ENCODE measurements around the gene PPA1. TPM values are rescaled to one million over a fixed set of nuclear protein-coding genes. Genes with fewer than 3 reads are reported as not detected.
"Not testable (repeated sequence)": the region's sequence is repeated elsewhere in the genome, so short reads cannot be mapped to it uniquely, and the experiment has no call there.

Gene PPA1
- total RNA-seq, 1 donor = 219 TPM

DNA sequence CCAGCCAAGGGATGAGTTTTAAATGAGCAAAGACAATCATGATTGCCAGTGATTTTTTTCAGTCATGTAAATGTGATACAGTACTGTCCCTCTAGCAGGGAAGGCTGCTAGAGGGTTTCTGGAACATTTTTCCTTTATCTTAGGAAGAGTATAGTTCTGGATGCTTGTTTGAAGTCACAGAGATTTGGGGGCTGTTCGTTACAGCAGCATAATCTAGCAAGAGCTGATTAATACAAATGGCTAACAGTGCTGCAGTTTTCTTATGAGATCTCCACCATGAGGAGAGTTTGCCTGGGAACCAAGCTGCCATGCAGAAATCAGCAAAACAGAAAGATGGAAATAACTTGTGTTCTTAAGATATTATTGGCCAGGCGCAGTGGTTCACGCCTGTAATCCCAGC, 7.9 kb upstream of the PPA1 start:
- no peak for DNase-seq (ENCODE audit: insufficient read length, low spot score, missing footprints)
- no peak overlapping the region for H3K27ac ChIP-seq (ENCODE audit: low read depth, low read length)
- no peak overlapping the region for H3K4me2 ChIP-seq (ENCODE audit: insufficient read depth, low read length)
- H3K9me3 ChIP-seq (ENCODE audit: low read depth, low read length) = no peaks in the 10 kb centered on the region
- H3K4me3 ChIP-seq (ENCODE audit: insufficient read depth, low read length) = no peak overlapping the region
- no peaks in the 10 kb centered on the region for H4K20me1 ChIP-seq (ENCODE audit: insufficient read depth, low read length)
- H3K36me3 ChIP-seq (ENCODE audit: insufficient read depth, low read length) = no peaks in the 10 kb centered on the region
- H3K27me3 ChIP-seq (ENCODE audit: insufficient read depth, low read length) = peaks cover 27% of the 10 kb centered on the region
- no peak overlapping the region for H2AFZ ChIP-seq (ENCODE audit: low read length)
- no peaks in the 10 kb centered on the region for H3K79me2 ChIP-seq (ENCODE audit: insufficient read depth, low read length)
- H3K4me1 ChIP-seq (ENCODE audit: insufficient read depth, low read length) = no peaks in the 10 kb centered on the region
- TF ChIP-seq CTCF (IDR thresholded peaks at IDR 0.05; ENCODE audit: extremely low read depth, low read depth, low read length) = no peak

GRCh38 chr10:70239986-70240385, 6.8 kb upstream of the PPA1 start:
- not testable (repeated sequence) for H3K36me3 ChIP-seq (ENCODE audit: insufficient read depth, low read length); H3K79me2 ChIP-seq (ENCODE audit: insufficient read depth, low read length); H3K4me3 ChIP-seq (ENCODE audit: insufficient read depth, low read length); H3K9me3 ChIP-seq (ENCODE audit: low read depth, low read length); H4K20me1 ChIP-seq (ENCODE audit: insufficient read depth, low read length); H2AFZ ChIP-seq (ENCODE audit: low read length); H3K4me1 ChIP-seq (ENCODE audit: insufficient read depth, low read length); H3K27ac ChIP-seq (ENCODE audit: low read depth, low read length); H3K4me2 ChIP-seq (ENCODE audit: insufficient read depth, low read length); DNase-seq (ENCODE audit: insufficient read length, low spot score, missing footprints)
- peaks cover 18% of the 10 kb centered on the region for H3K27me3 ChIP-seq (ENCODE audit: insufficient read depth, low read length)

DNA sequence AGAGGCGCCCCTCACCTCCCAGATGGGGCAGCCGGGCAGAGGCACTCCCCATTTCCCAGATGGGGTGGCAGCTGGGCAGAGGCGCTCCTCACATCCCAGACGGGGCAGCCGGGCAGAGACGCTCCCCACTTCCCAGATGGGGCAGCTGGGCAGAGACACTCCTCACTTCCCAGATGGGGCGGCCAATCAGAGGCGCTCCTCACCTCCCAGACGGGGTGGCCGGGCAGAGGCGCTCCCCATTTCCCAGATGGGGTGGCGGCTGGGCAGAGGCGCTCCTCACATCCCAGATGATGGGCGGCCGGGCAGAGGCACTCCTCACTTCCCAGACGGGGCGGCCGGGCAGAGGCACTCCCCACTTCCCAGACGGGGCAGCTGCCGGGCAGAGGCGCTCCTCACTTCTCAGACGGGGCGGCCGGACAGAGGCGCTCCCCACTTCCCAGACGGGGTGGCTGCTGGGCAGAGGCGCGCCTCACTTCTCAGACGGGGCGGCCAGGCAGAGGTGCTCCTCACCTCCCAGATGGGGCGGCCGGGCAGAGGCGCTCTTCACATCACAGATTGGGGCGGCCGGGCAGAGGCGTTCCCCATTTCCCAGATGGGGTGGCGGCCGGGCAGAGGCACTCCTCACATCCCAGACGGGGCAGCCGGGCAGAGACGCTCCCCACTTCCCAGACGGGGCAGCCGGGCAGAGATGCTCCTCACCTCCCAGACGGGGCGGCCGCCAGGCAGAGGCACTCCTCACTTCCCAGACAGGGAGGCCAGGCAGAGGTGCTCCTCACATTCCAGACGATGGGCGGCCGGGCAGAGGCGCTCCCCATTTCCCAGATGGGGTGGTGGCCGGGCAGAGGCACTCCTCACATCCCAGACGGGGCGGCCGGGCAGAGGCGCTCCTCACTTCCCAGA, 6.1 kb upstream of the PPA1 start:
- not testable (repeated sequence) for H3K36me3 ChIP-seq (ENCODE audit: insufficient read depth, low read length); H3K27ac ChIP-seq (ENCODE audit: low read depth, low read length); DNase-seq (ENCODE audit: insufficient read length, low spot score, missing footprints); H3K79me2 ChIP-seq (ENCODE audit: insufficient read depth, low read length); H3K4me2 ChIP-seq (ENCODE audit: insufficient read depth, low read length); H3K4me1 ChIP-seq (ENCODE audit: insufficient read depth, low read length); H3K4me3 ChIP-seq (ENCODE audit: insufficient read depth, low read length); H4K20me1 ChIP-seq (ENCODE audit: insufficient read depth, low read length); H3K9me3 ChIP-seq (ENCODE audit: low read depth, low read length); H2AFZ ChIP-seq (ENCODE audit: low read length)
- peaks cover 12% of the 10 kb centered on the region for H3K27me3 ChIP-seq (ENCODE audit: insufficient read depth, low read length)

- DNase-seq (ENCODE audit: insufficient read length, low spot score, missing footprints); H4K20me1 ChIP-seq (ENCODE audit: insufficient read depth, low read length); H3K36me3 ChIP-seq (ENCODE audit: insufficient read depth, low read length); H3K27me3 ChIP-seq (ENCODE audit: insufficient read depth, low read length); H2AFZ ChIP-seq (ENCODE audit: low read length); H3K4me3 ChIP-seq (ENCODE audit: insufficient read depth, low read length); H3K9me3 ChIP-seq (ENCODE audit: low read depth, low read length); H3K27ac ChIP-seq (ENCODE audit: low read depth, low read length); H3K79me2 ChIP-seq (ENCODE audit: insufficient read depth, low read length); H3K4me2 ChIP-seq (ENCODE audit: insufficient read depth, low read length); H3K4me1 ChIP-seq (ENCODE audit: insufficient read depth, low read length): not testable (repeated sequence)
Observed at GRCh38 chr10:70237958-70238536, 4.8 kb upstream of the PPA1 start.

DNA sequence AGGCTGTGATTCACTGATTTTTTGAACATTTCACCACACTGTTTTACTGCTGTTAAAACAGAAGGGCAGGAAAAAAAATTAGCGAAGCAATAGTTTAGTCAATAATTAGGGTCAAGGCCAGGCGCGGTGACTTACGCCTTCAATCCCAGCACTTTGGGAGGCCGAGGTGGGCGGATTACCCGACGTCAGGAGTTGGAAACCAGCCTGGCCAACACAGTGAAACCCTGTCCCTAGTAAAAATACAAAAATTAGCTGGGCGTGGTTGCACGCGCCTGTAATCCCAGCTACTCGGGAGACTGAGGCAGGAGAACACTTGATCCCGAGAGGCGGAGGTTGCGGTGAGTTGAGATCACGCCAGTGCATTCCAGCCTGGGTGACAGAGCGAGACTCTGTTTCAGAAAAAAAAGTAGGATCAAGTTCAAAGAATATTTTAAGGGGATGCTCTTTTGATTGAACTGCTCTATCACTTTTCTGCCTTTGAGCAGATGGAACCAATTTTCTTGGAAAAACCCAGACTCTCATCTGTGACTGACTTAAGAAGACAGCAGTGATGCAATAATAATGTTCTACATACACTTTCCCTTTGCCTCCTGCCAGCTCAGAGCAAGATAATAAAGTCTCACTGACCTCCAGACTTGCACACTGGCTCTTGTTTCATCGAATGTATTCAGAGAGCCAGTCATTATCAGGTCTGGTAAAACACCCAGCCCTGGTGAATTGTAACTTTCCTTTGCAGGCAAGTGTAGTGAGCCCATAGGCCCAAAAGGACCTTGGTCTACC, 1.6 kb upstream of the PPA1 start:
- Histone ChIP-seq H2AFZ (ENCODE audit: low read length) (peak overlapping the region; percentile 6), H3K27me3 (ENCODE audit: insufficient read depth, low read length) (no peaks in the 10 kb centered on the region), H3K4me1 (ENCODE audit: insufficient read depth, low read length) (peaks cover 13% of the 10 kb centered on the region), H3K9me3 (ENCODE audit: low read depth, low read length) (no peaks in the 10 kb centered on the region), H3K4me3 (ENCODE audit: insufficient read depth, low read length) (no peak overlapping the region), H3K4me2 (ENCODE audit: insufficient read depth, low read length) (no peak overlapping the region), H3K36me3 (ENCODE audit: insufficient read depth, low read length) (peaks cover 4% of the 10 kb centered on the region), H4K20me1 (ENCODE audit: insufficient read depth, low read length) (peaks cover 18% of the 10 kb centered on the region), H3K27ac (ENCODE audit: low read depth, low read length) (no peak overlapping the region), H3K79me2 (ENCODE audit: insufficient read depth, low read length) (peaks cover 32% of the 10 kb centered on the region)
- no peak for TF ChIP-seq CTCF (IDR thresholded peaks at IDR 0.05; ENCODE audit: extremely low read depth, low read depth, low read length)
- DNase-seq (ENCODE audit: insufficient read length, low spot score, missing footprints) = peak; percentile 88
